ENCODE data around the gene OR4E2. TPM values are rescaled to one million over a fixed set of nuclear protein-coding genes. Genes with fewer than 3 reads are reported as not detected.
"Not testable (repeated sequence)": the region's sequence is repeated elsewhere in the genome, so short reads cannot be mapped to it uniquely, and the experiment has no call there.

OR4E2 gene
- not detected for total RNA-seq
- long read RNA-seq, result 0 reads

DNA sequence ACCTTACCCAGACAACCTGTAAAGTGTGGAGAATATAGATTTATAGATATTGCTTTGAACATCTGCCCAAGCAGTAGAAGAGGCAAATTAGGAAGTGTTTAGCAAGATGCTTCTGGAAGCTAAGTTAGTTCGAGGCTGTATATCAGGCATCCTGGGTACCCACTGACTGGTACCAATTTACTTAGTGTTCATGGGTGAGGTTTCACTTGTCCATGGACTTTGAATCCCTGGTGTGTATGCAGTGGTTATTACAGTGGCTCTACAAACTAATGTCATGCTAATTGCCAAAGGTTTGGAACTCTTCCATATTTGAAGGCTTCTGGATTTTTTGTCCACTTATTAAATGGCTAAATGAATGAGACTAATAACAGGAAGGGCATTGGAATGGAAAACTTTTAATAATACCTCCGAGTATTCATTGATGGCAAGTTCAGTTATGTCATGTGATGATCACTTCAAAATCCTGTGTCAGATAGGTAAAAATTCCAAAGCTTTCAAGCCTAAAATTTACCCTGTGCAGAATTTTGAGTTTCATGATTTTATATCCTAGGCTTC lies at the start of gene OR4E2:
Gene OR4E2 (plus strand): TSS at position 505 of the 555 bp plus-strand sequence. CDS start 11,248 bp downstream, outside the sequence.
- intact Hi-C loops (cut with DNase I), result no loop called here
- ATAC-seq, result no peak

GRCh38 chr14:21612324-21612723 lies 41.3 kb upstream of the OR4E2 start:
- DNase-seq (ENCODE audit: missing footprints) (no peak), ATAC-seq (no peak)
- intact Hi-C loops (cut with DNase I), result no loop called here

More for the DNA sequence above, at the start of gene OR4E2:
- DNase-seq (ENCODE audit: missing footprints), result no peak

GRCh38 chr14:21614240-21614639 lies 39.4 kb upstream of the OR4E2 start:
- DNase-seq (ENCODE audit: missing footprints) (no peak), ATAC-seq (no peak)
- intact Hi-C loops (cut with DNase I), result no loop called here

- no peak for ATAC-seq
- no peak for DNase-seq (ENCODE audit: missing footprints)
- intact Hi-C loops (cut with DNase I), result no loop called here
These were observed 36.0 kb upstream of the OR4E2 start for GRCh38 chr14:21617614-21618013.

GRCh38 chr14:21626491-21627230 lies 27.0 kb upstream of the OR4E2 start:
- no peak for ATAC-seq

GRCh38 chr14:21630503-21630902 lies 23.1 kb upstream of the OR4E2 start:
- ATAC-seq; intact Hi-C loops (cut with DNase I); DNase-seq (ENCODE audit: missing footprints): not testable (repeated sequence)

More at GRCh38 chr14:21626491-21627230, 27.0 kb upstream of the OR4E2 start:
- no peak for DNase-seq (ENCODE audit: missing footprints)
- intact Hi-C loops (cut with DNase I), result no loop called here

DNA sequence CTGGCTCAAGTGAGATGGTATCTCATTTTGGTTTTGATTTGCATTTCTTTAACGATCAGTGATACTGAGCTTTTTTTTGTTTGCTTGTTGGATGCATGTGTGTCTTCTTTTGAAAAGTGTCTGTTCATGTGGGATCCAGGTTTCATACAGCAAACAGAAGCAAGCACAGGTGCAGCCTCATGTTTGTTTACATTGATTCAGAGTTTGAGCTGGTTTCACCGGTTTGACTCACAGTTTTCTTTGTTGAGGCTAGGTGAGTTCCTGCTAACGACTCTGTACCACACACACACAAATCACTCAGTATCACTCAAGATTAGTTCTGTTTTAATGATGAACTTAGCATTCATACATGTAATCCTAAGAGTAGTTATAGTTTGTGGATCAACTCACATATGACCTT lies 22.6 kb upstream of the OR4E2 start:
- DNase-seq (ENCODE audit: missing footprints) (no peak), ATAC-seq (no peak)
- intact Hi-C loops (cut with DNase I), result no loop called here

GRCh38 chr14:21634840-21635239 lies 18.8 kb upstream of the OR4E2 start, which contains the start of gene OR10G2:
Gene OR10G2 (minus strand): TSS chr14:21634940. CDS start chr14:21634842, 98 bp downstream.
- DNase-seq (ENCODE audit: missing footprints) (no peak), ATAC-seq (no peak)
- intact Hi-C loops (cut with DNase I), result no loop called here

DNA sequence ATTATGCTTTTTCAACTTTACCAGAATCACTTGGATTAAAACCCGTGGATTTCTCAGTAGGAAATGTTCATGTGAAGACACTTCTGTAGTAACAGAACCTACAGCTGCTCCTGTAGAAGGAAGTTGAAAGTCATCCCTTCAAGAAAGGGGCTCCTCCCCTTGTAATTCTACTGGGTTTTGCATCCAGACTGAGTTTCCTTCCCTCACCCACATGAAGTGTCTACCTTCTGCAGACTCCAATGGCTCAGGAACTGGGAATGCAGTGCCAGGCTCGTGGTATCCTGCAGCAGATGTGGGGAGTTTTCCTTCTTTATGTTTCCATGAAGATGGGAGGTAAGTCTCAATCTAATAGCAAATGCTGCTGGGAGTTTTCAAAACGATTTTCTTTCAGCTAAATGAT lies 11.0 kb upstream of the OR4E2 start:
- DNase-seq (ENCODE audit: missing footprints) (no peak), ATAC-seq (no peak)
- intact Hi-C loops (cut with DNase I), result no loop called here

GRCh38 chr14:21643407-21643806 lies 10.2 kb upstream of the OR4E2 start:
- DNase-seq (ENCODE audit: missing footprints) (no peak), ATAC-seq (no peak)
- intact Hi-C loops (cut with DNase I), result no loop called here

- DNase-seq (ENCODE audit: missing footprints) (no peak), ATAC-seq (no peak)
- intact Hi-C loops (cut with DNase I), result no loop called here
These were observed 6.3 kb upstream of the OR4E2 start for GRCh38 chr14:21647380-21647779.

DNA sequence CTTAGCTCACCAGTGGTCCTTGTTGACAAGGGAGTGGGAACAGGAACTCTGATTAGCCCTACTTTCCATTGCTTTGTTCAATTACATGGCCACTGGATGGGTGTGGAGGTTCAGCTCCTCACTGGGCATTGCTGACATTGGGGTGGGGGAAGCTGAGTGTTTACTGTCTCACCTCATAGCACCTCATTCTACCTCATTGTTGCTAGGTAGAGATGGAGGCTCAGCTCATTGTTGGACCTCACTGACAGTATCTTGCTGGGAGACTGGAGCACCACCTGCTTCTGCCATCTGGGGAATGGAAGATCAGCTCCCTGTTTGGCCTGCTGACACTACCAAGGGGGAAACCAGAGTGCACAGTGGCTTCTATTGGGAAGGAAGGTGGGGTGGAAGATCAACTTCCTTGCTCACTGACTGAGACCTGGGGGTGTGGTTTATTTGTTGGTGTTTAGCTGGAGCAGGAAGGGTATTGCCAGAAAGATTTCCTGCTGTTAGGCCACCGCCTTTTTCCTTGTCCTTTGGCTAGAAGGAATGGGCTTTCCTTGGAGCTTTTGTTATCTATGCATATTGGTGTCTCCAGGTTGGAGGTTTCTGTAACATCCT lies 1.3 kb upstream of the OR4E2 start:
- DNase-seq (ENCODE audit: missing footprints) (no peak), ATAC-seq (no peak)
- intact Hi-C loops (cut with DNase I), result no loop called here

- intact Hi-C loops (cut with DNase I), result no loop called here
- no peak for DNase-seq (ENCODE audit: missing footprints)
- no peak for ATAC-seq
These were observed 580 bp downstream of the OR4E2 start for GRCh38 chr14:21654215-21654614.

DNA sequence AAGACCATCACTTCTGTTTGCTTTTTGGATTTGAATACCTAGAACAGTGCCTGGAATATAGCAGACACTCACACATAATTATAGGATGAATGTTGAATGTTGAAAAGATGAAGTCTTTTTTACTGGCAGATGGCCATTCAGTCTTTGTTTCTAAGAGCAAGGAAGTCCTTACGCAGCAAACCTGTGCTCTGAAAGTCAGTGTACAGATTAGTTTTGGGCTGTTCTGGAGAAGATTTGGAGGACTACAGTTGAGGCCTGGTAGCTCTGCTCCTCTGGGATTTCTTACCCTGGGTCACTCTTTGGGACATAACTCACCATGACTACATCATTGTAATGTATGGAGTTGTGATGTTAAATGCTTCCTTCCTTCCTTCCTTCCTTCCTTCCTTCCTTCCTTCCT lies 3.3 kb downstream of the OR4E2 start:
- no peak for ATAC-seq

DNA sequence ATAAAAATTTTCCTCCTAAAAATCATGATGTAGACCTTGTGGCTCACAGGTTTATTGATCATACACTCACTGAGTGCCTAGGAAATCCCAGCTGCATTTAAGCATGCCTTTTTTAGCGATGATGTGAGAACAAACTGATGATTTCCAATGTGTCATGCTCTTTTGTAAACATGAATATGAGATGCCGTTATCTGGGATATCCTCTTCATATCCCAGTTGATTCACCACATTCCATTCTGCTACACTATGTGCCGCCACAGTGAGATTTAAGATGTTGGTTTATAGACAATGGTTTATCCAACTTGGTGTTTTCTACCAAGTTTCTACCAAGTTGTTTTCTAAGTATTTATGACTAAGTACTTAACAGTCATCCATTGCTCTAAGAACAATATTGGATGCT lies 14.7 kb downstream of the OR4E2 start:
- no peak for ATAC-seq
- intact Hi-C loops (cut with DNase I), result no loop called here
- no peak for DNase-seq (ENCODE audit: missing footprints)

More for the DNA sequence above, 3.3 kb downstream of the OR4E2 start:
- intact Hi-C loops (cut with DNase I), result no loop called here
- DNase-seq (ENCODE audit: missing footprints), result no peak

GRCh38 chr14:21669284-21669683 lies 15.6 kb downstream of the OR4E2 start:
- DNase-seq (ENCODE audit: missing footprints), result no peak
- intact Hi-C loops (cut with DNase I), result no loop called here
- no peak for ATAC-seq

DNA sequence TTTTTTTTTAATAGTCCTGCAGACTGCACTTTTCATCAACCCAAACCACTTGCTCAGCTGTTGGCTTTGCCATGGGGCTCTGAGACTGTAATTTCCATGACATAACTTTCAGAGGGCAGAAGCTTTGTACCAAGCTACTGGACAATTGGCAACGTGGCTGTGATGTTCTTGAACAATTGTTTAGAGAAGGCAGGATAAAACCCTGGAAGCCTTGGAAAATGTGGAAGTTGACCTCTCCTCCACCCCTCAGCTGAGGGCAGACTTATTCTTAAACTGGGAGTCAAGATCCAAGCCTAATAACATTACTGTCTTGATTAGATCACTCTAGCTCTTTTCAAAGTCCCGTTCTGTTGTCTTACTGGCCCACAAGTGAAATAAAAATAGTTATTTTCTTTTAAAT lies 17.7 kb downstream of the OR4E2 start:
- ATAC-seq (no peak), DNase-seq (ENCODE audit: missing footprints) (no peak)
- intact Hi-C loops (cut with DNase I), result no loop called here

- intact Hi-C loops (cut with DNase I), result no loop called here
- ATAC-seq (no peak), DNase-seq (ENCODE audit: missing footprints) (no peak)
These were observed 18.5 kb downstream of the OR4E2 start for GRCh38 chr14:21672116-21672515.

- ATAC-seq, result no peak
- no peak for DNase-seq (ENCODE audit: missing footprints)
- intact Hi-C loops (cut with DNase I), result no loop called here
These were observed 20.1 kb downstream of the OR4E2 start, which contains the start of gene OR4E1 for GRCh38 chr14:21673718-21674117. Gene OR4E1 (minus strand): TSS chr14:21673818. CDS start chr14:21670935, 2,883 bp downstream.

DNA sequence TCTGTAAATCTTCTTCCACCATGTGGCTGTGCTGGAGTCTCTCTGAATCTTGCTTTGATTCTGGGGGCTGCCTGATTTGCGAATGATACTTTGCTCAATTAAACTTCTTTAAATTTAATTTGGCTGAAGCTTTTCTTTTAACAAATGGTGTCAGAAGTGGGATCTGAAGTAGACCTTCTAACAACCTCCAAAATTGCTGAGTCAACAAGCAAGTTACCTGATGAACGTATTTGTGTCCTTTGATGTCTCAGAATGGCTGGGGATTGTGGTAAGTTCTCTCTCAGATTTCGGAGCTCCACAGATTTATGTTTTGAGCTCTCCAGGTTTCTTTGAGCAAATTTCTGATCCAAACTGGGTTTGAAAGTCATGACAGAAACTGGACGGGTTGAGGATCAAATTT lies 21.9 kb downstream of the OR4E2 start:
- DNase-seq (ENCODE audit: missing footprints) (no peak), ATAC-seq (no peak)
- intact Hi-C loops (cut with DNase I), result no loop called here
